LoVo (cell line): ENCODE results near the gene RTP2.
"Not testable (repeated sequence)": the region's sequence is repeated elsewhere in the genome, so short reads cannot be mapped to it uniquely, and the experiment has no call there.

Experiments
- DNase-seq: peaks from one replicate; pipeline ENCODE4 v3.0.0-alpha.2; 2016; ENCODE audit warnings: low spot score

Gene RTP2

GRCh38 chr3:187713504-187713903, 11.1 kb upstream of the RTP2 start:
- DNase-seq, result no peak

- DNase-seq, result no peak
Measured at GRCh38 chr3:187709155-187709554, 6.8 kb upstream of the RTP2 start.

GRCh38 chr3:187708696-187709095, 6.3 kb upstream of the RTP2 start:
- DNase-seq, result no peak

- DNase-seq, result no peak
Measured at GRCh38 chr3:187706971-187707370, 4.6 kb upstream of the RTP2 start.

GRCh38 chr3:187705164-187705563, 2.8 kb upstream of the RTP2 start:
- no peak for DNase-seq

- no peak for DNase-seq
Measured at GRCh38 chr3:187700249-187700648, 2.1 kb downstream of the RTP2 start.

GRCh38 chr3:187698499-187699399, 3.6 kb downstream of the RTP2 start:
- no peak for DNase-seq

- no peak for DNase-seq
Measured at GRCh38 chr3:187696021-187696420, 6.3 kb downstream of the RTP2 start.

- DNase-seq, result no peak
Measured at GRCh38 chr3:187695449-187695848, 6.9 kb downstream of the RTP2 start.

- DNase-seq, result peak; percentile 39
Measured at GRCh38 chr3:187694801-187695200, 7.6 kb downstream of the RTP2 start.

- DNase-seq, result no peak
Measured at GRCh38 chr3:187693431-187693830, 8.9 kb downstream of the RTP2 start.

GRCh38 chr3:187689984-187690383, 12.4 kb downstream of the RTP2 start:
- no peak for DNase-seq

- DNase-seq, result no peak
Measured at GRCh38 chr3:187686621-187687273, 15.6 kb downstream of the RTP2 start.

- DNase-seq, result no peak
Measured at GRCh38 chr3:187685948-187686347, 16.4 kb downstream of the RTP2 start.

- DNase-seq, result no peak
Measured at GRCh38 chr3:187684880-187685279, 17.5 kb downstream of the RTP2 start.

- DNase-seq, result no peak
Measured at GRCh38 chr3:187684444-187684843, 17.9 kb downstream of the RTP2 start.

- DNase-seq, result not testable (repeated sequence)
Measured at GRCh38 chr3:187681756-187682155, 20.6 kb downstream of the RTP2 start.

GRCh38 chr3:187679638-187680396, 22.5 kb downstream of the RTP2 start:
- peak; percentile 73 for DNase-seq

GRCh38 chr3:187678726-187679268, 23.6 kb downstream of the RTP2 start:
- peak; percentile 37 for DNase-seq

GRCh38 chr3:187677604-187678003, 24.8 kb downstream of the RTP2 start:
- no peak for DNase-seq

- DNase-seq, result no peak
Measured at GRCh38 chr3:187673012-187673411, 29.3 kb downstream of the RTP2 start.
